NCI-H526 (cell line): ENCODE results near the gene HS3ST5.
A peak's percentile ranks its signal among the peaks of the same experiment; 100 is the strongest.
"Not testable (repeated sequence)": the region's sequence is repeated elsewhere in the genome, so short reads cannot be mapped to it uniquely, and the experiment has no call there.

ENCODE experiments used
- DNase-seq, 2 experiments: peaks; one replicate each; lab custom pipeline; 2025; lab: John Stamatoyannopoulos, UW

HS3ST5 gene

DNA sequence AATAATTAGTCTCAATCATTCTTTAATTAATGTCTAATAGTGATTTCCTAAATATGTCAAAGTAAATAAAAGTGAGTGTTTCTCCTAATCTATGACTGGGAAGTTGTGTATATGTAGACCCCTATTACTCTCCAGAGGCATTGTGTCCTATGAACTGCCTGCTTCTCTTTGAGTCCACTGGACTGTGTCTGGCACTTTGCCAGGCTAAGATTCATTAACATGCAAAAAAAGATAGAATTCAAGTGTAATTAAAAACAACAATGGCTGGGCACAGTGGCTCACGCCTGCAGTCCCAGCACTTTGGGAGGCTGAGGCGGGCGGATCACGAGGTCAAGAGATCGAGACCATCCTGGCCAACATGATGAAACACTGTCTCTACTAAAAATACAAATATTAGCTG is 298.3 kb downstream of the HS3ST5 start:
- not testable (repeated sequence) for DNase-seq

DNA sequence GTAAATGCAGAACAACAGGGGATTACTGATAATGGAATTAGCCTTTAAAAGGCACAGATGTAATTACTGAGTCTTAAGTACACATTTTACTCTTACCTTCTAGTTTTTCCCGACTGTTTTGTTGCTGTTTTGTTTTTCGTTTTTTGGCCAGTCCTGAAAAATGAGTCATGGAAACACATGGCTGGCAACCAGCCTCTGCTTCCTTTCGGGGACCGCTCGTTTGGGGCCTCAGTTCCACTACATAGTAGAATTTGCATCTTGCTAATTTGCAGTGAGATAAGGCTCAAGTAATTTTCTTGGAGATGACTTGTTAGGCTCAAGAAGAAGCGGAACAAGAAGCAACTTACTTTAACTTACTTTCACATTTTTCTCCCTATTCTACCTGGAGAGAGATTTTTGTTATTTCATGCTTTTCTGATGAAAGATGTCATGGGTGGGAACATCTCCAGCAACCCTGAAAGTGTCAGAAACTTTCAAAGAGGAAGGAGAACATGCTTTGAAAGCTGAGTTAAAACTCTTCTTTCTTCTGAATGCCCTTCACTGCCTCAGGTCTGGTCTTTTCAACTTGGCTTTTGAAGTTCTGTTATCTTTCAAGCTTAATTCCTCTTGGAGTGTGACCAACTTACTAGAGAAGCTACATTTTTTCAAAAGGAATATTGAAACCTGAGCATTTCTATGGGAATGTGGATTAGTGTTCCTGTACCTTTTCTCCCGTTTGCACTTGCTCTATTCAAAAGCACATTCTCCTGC is 300.4 kb downstream of the HS3ST5 start:
- DNase-seq, result no peak

DNA sequence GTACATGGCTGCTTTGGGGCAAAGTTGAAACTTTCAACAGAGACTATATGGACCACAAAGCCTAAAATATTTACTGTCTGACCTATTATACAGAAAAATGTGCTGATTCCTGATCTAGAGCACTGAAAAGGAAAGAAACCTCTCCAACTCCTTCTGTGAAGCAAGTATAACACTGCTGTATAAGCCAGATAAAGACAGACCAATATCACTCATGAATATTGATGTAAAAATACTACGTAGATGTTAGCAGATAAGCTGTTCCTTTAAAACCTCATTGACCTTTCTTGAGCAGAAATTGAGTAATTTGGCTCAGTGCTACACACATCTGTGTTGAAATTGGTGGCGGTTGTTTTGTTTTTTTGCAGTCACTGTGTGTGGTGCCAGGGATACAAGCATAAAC is 302.0 kb downstream of the HS3ST5 start:
- DNase-seq, result no peak

DNA sequence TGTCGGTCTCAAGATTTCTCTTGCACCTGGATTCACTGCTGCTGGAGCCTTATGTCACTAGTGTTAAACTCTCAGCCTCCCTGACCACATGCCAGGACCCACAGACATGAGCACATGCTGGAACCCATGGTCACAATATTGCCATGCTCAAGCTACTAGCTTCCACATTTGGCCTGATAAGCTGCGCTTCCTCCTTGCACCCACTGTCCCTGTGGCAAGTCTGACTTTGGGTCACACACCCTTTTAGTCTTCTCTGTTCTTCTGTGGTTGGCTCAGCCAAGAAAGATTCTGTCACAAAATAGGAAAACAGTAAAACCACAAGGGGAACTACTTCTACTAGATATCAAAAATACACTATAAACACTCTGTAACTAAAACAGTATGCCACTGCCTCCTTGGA is 303.0 kb downstream of the HS3ST5 start:
- DNase-seq, result no peak

DNA sequence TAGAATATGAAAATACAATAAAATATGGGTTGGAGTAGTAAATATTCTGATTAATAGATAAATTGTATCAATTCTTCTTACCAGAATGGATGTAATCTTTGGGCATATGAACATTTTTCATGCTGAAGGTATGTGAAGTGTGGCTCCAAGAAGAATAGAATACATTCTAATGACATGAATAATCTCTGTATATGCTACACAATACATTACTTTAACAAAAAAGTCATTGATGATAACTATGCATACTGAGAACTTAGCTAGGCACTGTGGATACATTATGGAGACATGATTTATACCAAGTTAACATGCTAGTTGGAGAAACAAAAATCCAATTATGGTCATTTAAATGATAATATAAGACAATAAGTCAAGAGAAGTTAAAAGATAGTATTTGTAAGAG is 309.2 kb downstream of the HS3ST5 start:
- DNase-seq, result no peak

DNA sequence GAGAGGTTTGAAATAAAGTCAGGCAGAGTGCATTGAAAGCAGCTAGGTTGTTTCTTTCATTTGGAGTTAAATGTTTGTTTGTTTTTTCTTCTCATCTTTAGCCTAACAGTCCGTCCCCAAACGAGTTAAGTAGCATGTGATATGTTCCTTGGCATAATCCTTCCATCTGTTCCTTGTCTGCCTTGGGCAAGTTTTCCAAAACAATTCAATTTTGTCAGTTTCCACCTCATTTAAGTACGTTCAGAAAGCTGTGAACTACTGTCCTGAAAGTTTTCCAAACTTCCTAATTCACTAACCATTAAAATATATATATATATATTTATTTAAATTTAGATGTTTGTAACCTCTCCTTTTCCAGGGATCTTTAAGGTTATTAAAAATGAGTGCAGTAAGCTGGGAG is 310.1 kb downstream of the HS3ST5 start:
- DNase-seq, result no peak

DNA sequence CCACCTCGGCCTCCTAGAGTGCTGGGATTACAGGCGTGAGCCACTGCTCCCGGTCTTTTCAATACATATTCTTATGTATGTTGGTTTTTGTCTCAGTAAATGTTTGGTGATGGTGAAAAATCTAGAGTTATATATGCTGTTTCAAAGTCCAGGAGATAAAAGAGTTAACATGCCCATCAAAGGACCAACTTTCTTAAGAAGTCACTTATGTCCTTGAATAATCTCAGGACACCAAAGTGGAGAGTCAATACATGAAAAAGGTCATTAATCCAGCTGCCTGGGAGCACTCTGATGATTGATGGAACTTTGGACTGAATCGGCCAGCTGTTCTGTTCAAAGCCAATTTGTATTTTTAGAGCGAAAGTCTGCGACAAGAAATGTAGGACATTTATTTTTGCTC is 312.1 kb downstream of the HS3ST5 start:
- DNase-seq, result no peak

DNA sequence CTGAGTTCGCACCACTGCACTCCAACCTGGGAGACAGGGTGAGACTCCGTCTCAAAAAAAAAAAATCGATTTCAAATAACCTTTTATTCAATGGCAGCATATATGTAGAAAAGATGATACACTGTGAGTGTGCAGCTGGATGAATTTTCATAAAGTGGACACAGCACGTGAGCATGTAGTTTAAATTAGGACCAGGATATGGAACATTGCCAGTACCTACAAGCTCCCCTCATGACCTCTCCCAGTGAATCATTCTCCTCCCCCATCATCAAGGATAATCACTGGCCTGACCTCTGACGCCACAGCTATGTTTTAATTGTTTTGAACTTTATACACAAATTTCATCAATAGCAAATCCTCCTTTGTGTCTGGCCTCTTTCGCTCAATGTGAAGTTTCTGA is 318.1 kb downstream of the HS3ST5 start:
- no peak for DNase-seq

DNA sequence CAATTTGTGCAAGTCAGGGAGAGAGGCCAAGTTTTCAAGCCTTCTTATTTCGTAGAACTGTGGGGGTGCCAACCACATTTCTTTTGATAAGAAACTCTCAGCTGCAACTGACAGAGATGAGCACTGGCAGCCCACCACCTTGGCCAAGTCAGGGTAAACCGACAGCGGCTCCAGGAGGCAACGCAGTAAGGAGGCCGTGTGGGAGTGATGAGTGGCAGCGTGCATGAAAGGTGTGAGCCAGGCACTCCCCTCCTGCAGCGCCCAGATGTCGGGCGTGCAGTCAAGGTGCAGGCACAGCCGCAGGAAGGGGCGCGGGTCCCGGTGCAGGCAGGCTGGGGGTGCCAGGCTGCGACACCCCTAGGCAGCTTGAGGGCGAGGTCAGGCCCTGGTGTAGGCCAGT is 322.6 kb downstream of the HS3ST5 start:
- DNase-seq, result no peak

DNA sequence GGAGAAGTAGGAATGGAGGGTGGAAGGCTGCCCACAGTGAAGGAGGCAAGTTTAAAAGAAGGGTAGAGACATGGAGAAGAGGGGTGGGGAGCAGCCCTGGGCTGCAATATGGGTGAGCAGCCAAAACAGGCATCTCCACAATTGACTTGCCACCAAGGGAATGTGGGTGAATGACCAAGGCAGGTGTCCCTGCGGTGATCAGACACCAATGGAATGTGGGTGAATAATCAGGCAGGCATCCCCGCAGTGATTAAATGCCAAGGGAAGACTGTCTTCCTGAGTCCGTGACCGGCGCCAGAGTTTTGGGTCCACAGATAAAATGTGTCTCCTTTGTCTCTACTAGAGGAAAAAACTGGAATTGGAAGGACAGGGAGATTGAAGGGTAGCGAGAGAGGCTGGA is 325.7 kb downstream of the HS3ST5 start:
- not testable (repeated sequence) for DNase-seq

DNA sequence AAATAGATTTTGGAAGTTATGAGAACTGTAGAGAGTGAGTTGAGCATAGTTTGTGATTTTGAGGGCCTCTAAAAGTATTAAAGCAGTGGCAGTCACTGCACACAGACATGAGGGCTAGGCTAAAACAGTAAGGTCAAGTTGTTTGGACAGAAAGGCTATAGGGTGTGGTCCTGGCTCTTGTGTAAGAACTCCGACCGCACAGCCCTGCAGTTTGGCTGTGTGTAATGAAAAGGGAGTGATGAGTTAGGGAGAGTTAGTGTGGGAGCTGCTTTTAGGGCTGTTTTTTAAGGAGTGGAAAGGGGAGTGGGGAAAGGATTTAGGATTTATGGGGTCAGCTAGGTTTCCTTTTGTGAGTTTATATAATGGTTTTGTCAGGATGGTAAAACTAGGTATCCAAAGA is 328.7 kb downstream of the HS3ST5 start:
- DNase-seq, result not testable (repeated sequence)

DNA sequence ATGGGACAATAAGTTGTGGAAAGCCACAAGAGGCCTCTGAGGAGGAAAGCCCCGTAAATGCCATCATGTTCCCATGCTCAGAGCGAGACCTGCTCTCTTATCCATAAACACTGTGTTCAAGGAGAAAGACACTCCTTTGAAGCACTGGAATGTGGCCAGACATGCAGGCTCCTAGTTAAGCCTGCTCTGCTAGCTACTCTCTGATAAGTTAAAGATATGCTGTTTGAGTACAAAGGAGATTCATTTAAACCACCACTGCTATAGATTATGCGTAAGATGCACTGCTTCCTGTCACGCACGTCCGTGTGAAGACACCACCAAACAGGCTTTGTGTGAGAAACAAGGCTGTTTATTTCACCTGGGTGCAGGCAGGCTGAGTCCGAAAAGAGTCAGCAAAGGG is 331.3 kb downstream of the HS3ST5 start:
- not testable (repeated sequence) for DNase-seq

DNA sequence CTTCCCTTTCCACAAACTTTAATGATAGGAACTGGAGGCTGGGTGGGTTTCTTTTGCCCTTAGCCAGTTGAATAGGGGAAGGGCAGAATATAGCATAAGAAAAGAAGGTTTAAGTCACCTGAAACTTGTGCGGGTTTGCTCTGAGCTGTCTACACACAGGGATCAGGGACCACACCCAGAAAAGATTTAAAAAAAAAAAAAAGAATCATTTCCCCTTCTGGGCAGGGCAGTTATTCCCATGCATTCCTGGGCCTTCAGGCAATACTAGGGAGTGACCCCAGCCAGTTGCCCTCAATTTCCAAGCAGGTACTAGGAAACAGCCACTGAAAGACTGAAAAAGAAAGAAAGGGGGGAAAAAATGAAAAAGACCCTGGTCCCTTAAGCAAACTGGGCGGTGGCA is 332.3 kb downstream of the HS3ST5 start:
- no peak for DNase-seq

DNA sequence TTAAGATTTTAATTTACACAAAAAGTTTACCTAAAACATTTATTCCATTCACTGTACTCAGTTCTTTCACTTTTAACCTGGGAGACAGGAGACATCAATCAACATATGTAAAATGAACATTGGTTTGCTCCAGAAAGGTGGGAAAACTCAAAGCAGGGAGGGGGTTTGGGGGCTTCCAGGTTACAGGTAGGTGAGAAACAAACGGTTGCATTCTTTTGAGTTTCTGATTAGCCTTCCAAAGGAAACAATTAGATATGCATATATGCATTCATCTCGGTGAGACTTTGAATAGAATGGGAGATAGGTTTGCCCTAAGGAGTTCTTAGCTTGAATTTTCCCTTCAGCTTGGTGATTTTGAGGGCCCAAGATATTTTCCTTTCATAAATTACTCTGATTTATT is 333.6 kb downstream of the HS3ST5 start:
- no peak for DNase-seq

DNA sequence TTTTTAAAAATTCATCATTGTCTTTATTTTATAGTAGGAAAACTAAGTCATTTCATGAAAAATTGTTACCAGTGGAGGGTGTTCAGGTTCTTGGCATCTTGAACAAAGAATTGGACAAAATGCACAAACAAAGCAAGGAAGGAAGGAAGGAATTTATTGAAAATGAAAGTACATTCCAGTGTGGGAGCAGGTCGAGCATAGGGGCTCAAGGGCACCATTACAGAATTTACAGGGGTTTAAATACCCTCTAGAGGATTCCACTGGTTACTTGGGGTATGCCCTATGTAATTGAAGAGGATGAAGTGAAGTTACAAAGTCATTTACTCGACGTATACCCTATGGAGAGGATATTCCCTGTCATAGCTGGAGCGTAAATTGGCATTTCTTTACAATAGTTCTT is 334.5 kb downstream of the HS3ST5 start:
- no peak for DNase-seq

DNA sequence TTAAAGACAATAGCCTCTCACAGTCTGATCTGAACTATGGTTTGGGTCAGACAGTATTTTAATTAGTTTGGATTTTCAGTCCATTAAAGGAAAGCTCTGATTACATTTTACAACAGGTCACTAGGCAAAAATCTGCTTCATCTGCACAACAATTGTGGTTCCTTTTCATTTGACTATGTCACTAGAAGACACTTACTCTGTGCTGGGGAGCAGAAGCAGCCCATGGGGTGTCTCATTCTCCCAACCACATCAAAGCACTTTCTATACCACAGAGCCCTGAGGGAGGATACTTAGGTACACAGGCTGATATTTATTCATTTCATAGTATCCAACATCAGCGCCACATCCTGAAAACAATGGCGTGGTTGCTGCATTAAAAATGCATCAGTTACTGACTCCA is 335.3 kb downstream of the HS3ST5 start:
- DNase-seq, result peak; percentile 28 to 30
